ENCODE data around the gene NR1D1. TPM values are rescaled to one million over a fixed set of nuclear protein-coding genes. Genes with fewer than 3 reads are reported as not detected.
A peak's percentile ranks its signal among the peaks of the same experiment; 100 is the strongest.

NR1D1 gene
- total RNA-seq, 2 donors from 2014 or later: 8.3 to 9.9 TPM

- DNase-seq (ENCODE audit: low spot score): no peak
- no peak for TF ChIP-seq CTCF (IDR thresholded peaks at IDR 0.05)
- Histone ChIP-seq H3K27ac (peak overlapping the region; percentile 61 to 68), H3K36me3 (peaks cover 13% of the 10 kb centered on the region), H3K27me3 (no peaks in the 10 kb centered on the region), H3K4me3 (no peak overlapping the region), H3K4me1 (peaks cover 0 to 25% of the 10 kb centered on the region in 2 donors), H3K9me3 (no peaks in the 10 kb centered on the region)
Measured at GRCh38 chr17:40056379-40057015, 43.9 kb downstream of the NR1D1 start.

Other genes starting within 250 kb of the NR1D1 start
- gene IKZF3, start 236.3 kb downstream of the NR1D1 start, total RNA-seq: under 1 TPM; 0.37 to 0.51 TPM
- gene ZPBP2, start 232.4 kb downstream of the NR1D1 start, total RNA-seq: not detected
- 1 to 10 TPM in 1 of 2 donors, under 1 TPM in 1; 0.44 to 1.2 TPM for gene GSDMB, start 182.0 kb downstream of the NR1D1 start, total RNA-seq
- 10 to 100 TPM; 31.5 to 41.5 TPM for gene ORMDL3, start 173.0 kb downstream of the NR1D1 start, total RNA-seq
- gene LRRC3C, start 172.9 kb downstream of the NR1D1 start, total RNA-seq: not detected
- under 1 TPM in 1 of 2 donors, not detected in 1; 0.75 TPM for gene GSDMA, start 137.6 kb downstream of the NR1D1 start, total RNA-seq
- gene PSMD3, start 119.8 kb downstream of the NR1D1 start, total RNA-seq: 10 to 100 TPM; 76.3 to 88.8 TPM
- 1 to 10 TPM in 1 of 2 donors, not detected in 1; 1.3 TPM for gene CSF3, start 85.1 kb downstream of the NR1D1 start, total RNA-seq
- gene MED24, start 46.2 kb downstream of the NR1D1 start, total RNA-seq: 10 to 100 TPM; 44.2 to 44.7 TPM
- gene THRA, start 37.6 kb downstream of the NR1D1 start, total RNA-seq: 10 to 100 TPM; 60.3 to 69.0 TPM
- gene MSL1, start 21.4 kb upstream of the NR1D1 start, total RNA-seq: 10 to 100 TPM; 42.2 to 52.5 TPM
- gene CASC3, start 39.9 kb upstream of the NR1D1 start, total RNA-seq: 10 to 100 TPM; 26.0 to 35.5 TPM
- gene RAPGEFL1, start 76.9 kb upstream of the NR1D1 start, total RNA-seq: 1 to 10 TPM; 1.6 to 2.9 TPM
- gene WIPF2, start 118.7 kb upstream of the NR1D1 start, total RNA-seq: 1 to 10 TPM; 5.0 to 8.5 TPM
- 1 to 10 TPM in 1 of 2 donors, under 1 TPM in 1; 0.44 to 1.0 TPM for gene CDC6, start 187.3 kb upstream of the NR1D1 start, total RNA-seq
- gene RARA, start 208.6 kb upstream of the NR1D1 start, total RNA-seq: 10 to 100 TPM; 28.5 to 51.7 TPM